Neural progenitor cell (in vitro differentiated cells): Measurements from ENCODE around the gene LCAT. TPM values are rescaled to one million over a fixed set of nuclear protein-coding genes. Genes with fewer than 3 reads are reported as not detected.

Experiments used
- DNase-seq: peaks from one replicate; pipeline ENCODE4 v3.0.0-alpha.2; 2016; ENCODE audit warnings: low spot score
- H2AFZ ChIP-seq: fragments of 200-600 bp; sonication (generic); replicated peaks from 2 replicates; pipeline ENCODE4 v1.6.1; 2016; ENCODE audit warnings: antibody characterized with exemption
- H3F3A ChIP-seq: fragments of 200-600 bp; sonication (generic); 2 replicates; pipeline ENCODE4 v1.6.1; 2016; ENCODE audit warnings: antibody characterized with exemption, low read depth
- H3K27ac ChIP-seq: fragments of 200-600 bp; sonication (generic); 2 replicates; pipeline ENCODE4 v1.5.1; 2016; ENCODE audit warnings: mild to moderate bottlenecking
- H3K27me3 ChIP-seq: fragments of 200-600 bp; sonication (generic); 2 replicates; pipeline ENCODE4 v1.6.1; 2016; ENCODE audit warnings: mild to moderate bottlenecking, moderate library complexity
- H3K36me3 ChIP-seq: fragments of 200-600 bp; sonication (generic); 2 replicates; pipeline ENCODE4 v1.5.1; 2016
- H3K4me1 ChIP-seq: fragments of 200-600 bp; sonication (generic); 2 replicates; pipeline ENCODE4 v1.6.1; 2016; ENCODE audit warnings: mixed run types
- H3K4me2 ChIP-seq: fragments of 200-600 bp; sonication (generic); 2 replicates; pipeline ENCODE4 v1.6.1; 2016
- H3K4me3 ChIP-seq: fragments of 200-600 bp; sonication (generic); 2 replicates; pipeline ENCODE4 v1.5.1; 2016
- H3K79me2 ChIP-seq: fragments of 200-600 bp; sonication (generic); 2 replicates; pipeline ENCODE4 v1.6.1; 2016; ENCODE audit warnings: low read depth
- H3K9ac ChIP-seq: fragments of 200-600 bp; sonication (generic); 2 replicates; pipeline ENCODE4 v1.6.1; 2016
- H3K9me3 ChIP-seq: fragments of 200-600 bp; sonication (generic); 2 replicates; pipeline ENCODE4 v1.5.1; 2016; ENCODE audit warnings: low read depth
- H4K20me1 ChIP-seq: fragments of 200-600 bp; sonication (generic); 2 replicates; pipeline ENCODE4 v1.6.1; 2016; ENCODE audit warnings: low read depth
- H3K27ac Mint-ChIP-seq: 3 replicates; pipeline ENCODE4 v1.8.0; 2021; ENCODE audit warnings: mixed read lengths
- H3K27me3 Mint-ChIP-seq: 2 replicates; pipeline ENCODE4 v1.8.0; 2022; ENCODE audit warnings: low read depth, mild to moderate bottlenecking, inconsistent platforms, moderate library complexity, mixed read lengths; ENCODE audit not compliant: insufficient read depth
- H3K36me3 Mint-ChIP-seq: 3 replicates; pipeline ENCODE4 v1.8.0; 2021; ENCODE audit warnings: mixed read lengths
- H3K4me1 Mint-ChIP-seq: 3 replicates; pipeline ENCODE4 v1.8.0; 2021; ENCODE audit warnings: mixed read lengths
- H3K4me3 Mint-ChIP-seq: 3 replicates; pipeline ENCODE4 v1.8.0; 2021; ENCODE audit warnings: mild to moderate bottlenecking, moderate library complexity, mixed read lengths
- H3K9me3 Mint-ChIP-seq: 3 replicates; pipeline ENCODE4 v1.8.0; 2020; ENCODE audit warnings: mixed read lengths
- EZH2 ChIP-seq: fragments of 200-600 bp; sonication (generic); IDR thresholded peaks from 2 replicates; pipeline ENCODE4 v1.6.1; 2017; ENCODE audit warnings: antibody characterized with exemption, mild to moderate bottlenecking, moderate library complexity
- EZH2phosphoT487 ChIP-seq: fragments of 200-600 bp; sonication (generic); IDR thresholded peaks from 2 replicates; pipeline ENCODE4 v1.6.1; 2017; ENCODE audit warnings: antibody characterized with exemption
- total RNA-seq: library from RNA; depleted of rRNA; stranded (reverse); fragments of >200 nt; gene quantifications from 2 replicates; pipeline ENCODE4 v1.2.3, GENCODE V29; 2015; ENCODE audit warnings: low replicate concordance
- TF ChIP-seq, protein P1 (sequence below): fragments of 200-600 bp; sonication (generic); IDR thresholded peaks from 2 replicates; pipeline ENCODE4 v1.5.1; 2017; ENCODE audit warnings: antibody characterized with exemption, mild to moderate bottlenecking

LCAT gene
- total RNA-seq, 1 donor from 2014 or later, result 1.5 TPM

DNA sequence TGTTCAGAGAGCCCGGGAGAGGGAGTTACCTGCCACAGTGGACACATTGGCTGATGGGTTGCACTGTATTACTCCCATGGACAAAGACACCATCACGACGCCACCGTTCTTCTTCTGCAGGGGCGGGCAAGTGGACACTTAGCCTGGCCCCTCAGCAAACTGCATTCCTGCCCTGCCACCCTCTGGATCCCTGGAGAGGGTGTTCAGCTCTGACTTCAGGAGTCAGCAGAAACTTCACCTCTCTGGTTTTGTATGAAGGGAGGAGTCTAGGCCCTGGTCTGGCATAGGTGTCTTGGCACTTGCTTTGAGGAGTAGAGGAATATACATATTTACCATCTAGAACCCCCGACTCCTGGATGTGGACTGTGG lies 46.1 kb upstream of the LCAT start:
- Histone ChIP-seq H3K4me3 (no peak overlapping the region), H3K4me2 (no peak overlapping the region), H3K9me3 (no peaks in the 10 kb centered on the region), H3K27me3 (peaks cover 12% of the 10 kb centered on the region), H3K36me3 (no peaks in the 10 kb centered on the region), H4K20me1 (no peaks in the 10 kb centered on the region), H3K79me2 (no peaks in the 10 kb centered on the region), H3K9ac (no peak overlapping the region), H2AFZ (no peak overlapping the region), H3F3A (no peaks in the 10 kb centered on the region), H3K27ac (no peak overlapping the region), H3K4me1 (no peaks in the 10 kb centered on the region)
- H3K27ac Mint-ChIP-seq, result no peak overlapping the region
- no peak overlapping the region for H3K4me3 Mint-ChIP-seq
- no peaks in the 10 kb centered on the region for H3K36me3 Mint-ChIP-seq
- peaks cover 7% of the 10 kb centered on the region for H3K27me3 Mint-ChIP-seq
- H3K9me3 Mint-ChIP-seq, result no peaks in the 10 kb centered on the region
- DNase-seq, result no peak
- H3K4me1 Mint-ChIP-seq, result peaks cover under 1% of the 10 kb centered on the region
- TF ChIP-seq, protein P1, sequence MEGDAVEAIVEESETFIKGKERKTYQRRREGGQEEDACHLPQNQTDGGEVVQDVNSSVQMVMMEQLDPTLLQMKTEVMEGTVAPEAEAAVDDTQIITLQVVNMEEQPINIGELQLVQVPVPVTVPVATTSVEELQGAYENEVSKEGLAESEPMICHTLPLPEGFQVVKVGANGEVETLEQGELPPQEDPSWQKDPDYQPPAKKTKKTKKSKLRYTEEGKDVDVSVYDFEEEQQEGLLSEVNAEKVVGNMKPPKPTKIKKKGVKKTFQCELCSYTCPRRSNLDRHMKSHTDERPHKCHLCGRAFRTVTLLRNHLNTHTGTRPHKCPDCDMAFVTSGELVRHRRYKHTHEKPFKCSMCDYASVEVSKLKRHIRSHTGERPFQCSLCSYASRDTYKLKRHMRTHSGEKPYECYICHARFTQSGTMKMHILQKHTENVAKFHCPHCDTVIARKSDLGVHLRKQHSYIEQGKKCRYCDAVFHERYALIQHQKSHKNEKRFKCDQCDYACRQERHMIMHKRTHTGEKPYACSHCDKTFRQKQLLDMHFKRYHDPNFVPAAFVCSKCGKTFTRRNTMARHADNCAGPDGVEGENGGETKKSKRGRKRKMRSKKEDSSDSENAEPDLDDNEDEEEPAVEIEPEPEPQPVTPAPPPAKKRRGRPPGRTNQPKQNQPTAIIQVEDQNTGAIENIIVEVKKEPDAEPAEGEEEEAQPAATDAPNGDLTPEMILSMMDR, result no peak
- no peak for TF ChIP-seq EZH2phosphoT487
- no peak for TF ChIP-seq EZH2

DNA sequence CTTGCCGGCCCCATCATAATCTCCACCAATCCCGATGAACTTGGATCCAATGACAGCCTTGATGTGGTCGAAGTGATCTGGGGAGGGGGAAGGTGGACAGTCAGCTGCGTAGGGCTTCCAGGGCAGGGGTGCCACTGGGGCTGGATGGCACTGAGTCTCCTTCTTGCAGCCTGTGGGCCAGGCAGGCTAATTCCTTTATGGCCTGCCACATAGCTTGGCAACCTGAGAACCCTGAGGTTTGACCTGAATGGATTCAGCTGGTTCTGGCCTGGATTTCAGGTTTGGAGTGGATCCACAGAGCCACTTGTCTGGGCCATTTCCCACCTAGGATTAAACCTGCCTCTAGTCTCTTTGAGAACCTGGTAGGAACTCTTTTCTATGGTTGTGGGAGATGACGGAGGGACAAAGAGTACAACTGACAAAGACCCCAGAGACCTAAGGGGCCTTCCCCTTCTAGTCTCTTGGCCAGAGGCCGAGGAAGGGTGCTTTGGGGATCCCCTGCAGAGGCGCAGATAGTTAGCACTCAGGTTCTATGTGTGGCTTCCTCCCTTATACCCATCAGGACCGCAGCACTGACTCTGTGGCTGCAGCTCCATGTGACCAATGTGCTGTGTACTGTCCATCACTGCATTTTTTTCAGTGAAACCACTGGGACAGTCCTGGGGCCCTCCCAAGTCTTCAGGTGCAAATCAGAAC lies 45.5 kb upstream of the LCAT start:
- Mint-ChIP-seq H3K4me3 (no peak overlapping the region), H3K27ac (no peak overlapping the region), H3K36me3 (no peaks in the 10 kb centered on the region), H3K4me1 (peaks cover 2% of the 10 kb centered on the region), H3K27me3 (peaks cover 7% of the 10 kb centered on the region), H3K9me3 (no peaks in the 10 kb centered on the region)
- Histone ChIP-seq H3K27ac (no peak overlapping the region), H4K20me1 (no peaks in the 10 kb centered on the region), H3K36me3 (no peaks in the 10 kb centered on the region), H3K9me3 (no peaks in the 10 kb centered on the region), H3K4me2 (no peak overlapping the region), H3K4me1 (no peaks in the 10 kb centered on the region), H3K27me3 (peaks cover 12% of the 10 kb centered on the region), H3K79me2 (no peaks in the 10 kb centered on the region), H2AFZ (no peak overlapping the region), H3K4me3 (no peak overlapping the region), H3F3A (no peaks in the 10 kb centered on the region), H3K9ac (no peak overlapping the region)
- DNase-seq, result no peak
- TF ChIP-seq, protein P1, result no peak
- no peak for TF ChIP-seq EZH2phosphoT487
- no peak for TF ChIP-seq EZH2

DNA sequence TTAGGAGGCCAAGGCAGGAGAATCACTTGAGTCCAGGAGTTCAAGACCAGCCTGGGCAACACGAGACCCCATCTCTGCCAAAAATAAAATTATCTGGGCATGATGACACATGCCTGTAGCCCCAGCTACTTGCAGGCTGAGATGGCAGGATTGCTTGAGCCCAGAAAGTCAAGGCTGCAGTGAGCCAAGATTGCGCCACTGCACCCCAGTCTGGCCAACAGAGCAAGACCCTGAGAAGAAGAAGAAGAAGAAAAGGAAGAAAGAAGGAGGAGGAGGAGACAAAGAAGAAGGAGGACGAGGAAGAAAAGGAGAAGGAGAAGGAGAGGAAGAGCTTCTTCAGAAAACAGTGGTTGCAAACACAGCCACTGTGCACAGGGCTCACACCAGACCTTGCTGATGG lies 44.8 kb upstream of the LCAT start:
- no peak overlapping the region for H3K4me2 ChIP-seq
- H3F3A ChIP-seq, result no peaks in the 10 kb centered on the region
- no peaks in the 10 kb centered on the region for H3K36me3 ChIP-seq
- Mint-ChIP-seq H3K4me1 (peaks cover 2% of the 10 kb centered on the region), H3K27ac (no peak overlapping the region), H3K36me3 (no peaks in the 10 kb centered on the region), H3K9me3 (no peaks in the 10 kb centered on the region), H3K4me3 (no peak overlapping the region), H3K27me3 (peaks cover 7% of the 10 kb centered on the region)
- no peaks in the 10 kb centered on the region for H3K4me1 ChIP-seq
- H3K9ac ChIP-seq, result no peak overlapping the region
- H3K27ac ChIP-seq, result no peak overlapping the region
- no peaks in the 10 kb centered on the region for H4K20me1 ChIP-seq
- H3K9me3 ChIP-seq, result no peaks in the 10 kb centered on the region
- H3K27me3 ChIP-seq, result peaks cover 12% of the 10 kb centered on the region
- TF ChIP-seq, protein P1, result no peak
- TF ChIP-seq EZH2 (no peak), EZH2phosphoT487 (no peak)
- no peaks in the 10 kb centered on the region for H3K79me2 ChIP-seq
- no peak overlapping the region for H2AFZ ChIP-seq
- DNase-seq, result no peak
- no peak overlapping the region for H3K4me3 ChIP-seq
